ENCODE results near the gene TNS2.

Gene TNS2

DNA sequence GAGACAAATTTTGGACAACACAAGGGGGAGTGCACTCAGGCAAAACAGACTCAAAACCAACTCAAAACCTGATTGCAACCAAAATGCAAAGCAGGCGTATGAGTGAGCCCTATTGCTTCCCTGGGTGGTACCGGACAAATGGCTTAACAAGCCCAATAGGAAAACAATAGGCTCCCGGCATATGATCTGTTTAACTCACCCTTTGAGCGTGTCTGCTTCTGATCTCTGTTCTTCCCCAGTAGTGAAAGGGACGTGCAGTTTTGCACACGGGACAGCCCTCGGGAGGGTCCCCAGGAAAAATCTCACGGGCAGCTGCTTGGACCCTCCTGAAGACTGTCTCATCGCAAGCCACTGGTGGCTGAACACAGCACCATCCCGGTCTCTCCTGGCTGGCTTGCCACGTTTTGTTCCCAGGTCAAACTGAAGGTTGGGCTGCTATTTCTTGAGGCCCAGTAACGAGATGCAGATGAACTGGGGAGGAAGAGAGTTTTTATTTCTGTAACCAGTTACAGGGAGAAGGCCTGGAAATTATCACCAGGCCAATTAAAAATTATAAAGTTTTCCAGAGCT lies 63.4 kb downstream of the TNS2 start:
- DNase-seq (ENCODE audit: low spot score): no peak

DNA sequence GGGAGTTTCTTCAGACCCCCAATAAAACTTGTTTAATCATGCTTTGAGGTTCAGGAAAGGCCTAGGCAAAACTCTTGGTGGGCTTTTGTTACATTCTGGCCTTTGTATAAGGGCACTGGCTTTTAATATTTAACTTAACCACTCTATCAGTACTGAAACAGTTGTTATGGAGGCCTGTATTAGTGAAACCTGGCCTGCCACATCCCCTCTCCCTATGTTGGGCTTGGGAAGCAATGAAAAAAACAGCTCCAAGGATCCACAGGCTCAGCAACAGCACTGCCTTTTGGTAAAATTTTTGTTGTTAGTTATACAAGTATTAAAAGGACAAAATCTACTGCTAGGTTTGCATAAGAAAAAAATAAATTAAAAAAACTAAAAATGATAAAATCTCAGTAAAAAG lies 64.1 kb downstream of the TNS2 start:
- no peak for DNase-seq (ENCODE audit: low spot score)
